Chondrocyte (in vitro differentiated cells): Measurements from ENCODE around the gene RUNX2. TPM values are rescaled to one million over a fixed set of nuclear protein-coding genes. Genes with fewer than 3 reads are reported as not detected.

Source experiments
- DNase-seq: peaks from one replicate; pipeline ENCODE4 v3.0.0; 2021; ENCODE audit warnings: mixed read lengths, low spot score
- H3K27ac Mint-ChIP-seq: one replicate; pipeline ENCODE4 v1.8.0; 2021; ENCODE audit warnings: mild to moderate bottlenecking, moderate library complexity, mixed read lengths; ENCODE audit not compliant: unreplicated experiment
- H3K27me3 Mint-ChIP-seq: 2 replicates; pipeline ENCODE4 v1.8.0; 2021; ENCODE audit warnings: low read depth, mixed read lengths
- H3K36me3 Mint-ChIP-seq: 2 replicates; pipeline ENCODE4 v1.8.0; 2021; ENCODE audit warnings: low read depth, mixed read lengths
- H3K4me1 Mint-ChIP-seq: 2 replicates; pipeline ENCODE4 v1.8.0; 2021; ENCODE audit warnings: low read depth, mild to moderate bottlenecking, mixed read lengths
- H3K4me3 Mint-ChIP-seq: one replicate; pipeline ENCODE4 v1.8.0; 2021; ENCODE audit warnings: mild to moderate bottlenecking, moderate library complexity, mixed read lengths; ENCODE audit not compliant: unreplicated experiment
- H3K9me3 Mint-ChIP-seq: 2 replicates; pipeline ENCODE4 v1.8.0; 2021; ENCODE audit warnings: low read depth, mixed read lengths
- total RNA-seq: library from RNA; stranded (reverse); gene quantifications from 3 replicates; pipeline ENCODE4 v1.2.1, GENCODE V29; 2021
- TF ChIP-seq, protein P1 (sequence below): fragments of 200-600 bp; sonication (generic); IDR thresholded peaks from 2 replicates; pipeline ENCODE4 v1.5.0; 2021; ENCODE audit warnings: antibody characterized with exemption, mild to moderate bottlenecking, moderate library complexity

RUNX2 gene
- total RNA-seq, 1 donor from 2014 or later: 12.2 TPM

GRCh38 chr6:45514454-45515230 lies 186.5 kb downstream of the RUNX2 start:
- Mint-ChIP-seq H3K4me3 (no peak overlapping the region), H3K36me3 (peaks cover 14% of the 10 kb centered on the region), H3K9me3 (no peaks in the 10 kb centered on the region), H3K4me1 (peaks cover 7% of the 10 kb centered on the region), H3K27me3 (no peaks in the 10 kb centered on the region), H3K27ac (no peak overlapping the region)
- DNase-seq: no peak
- TF ChIP-seq, protein P1, sequence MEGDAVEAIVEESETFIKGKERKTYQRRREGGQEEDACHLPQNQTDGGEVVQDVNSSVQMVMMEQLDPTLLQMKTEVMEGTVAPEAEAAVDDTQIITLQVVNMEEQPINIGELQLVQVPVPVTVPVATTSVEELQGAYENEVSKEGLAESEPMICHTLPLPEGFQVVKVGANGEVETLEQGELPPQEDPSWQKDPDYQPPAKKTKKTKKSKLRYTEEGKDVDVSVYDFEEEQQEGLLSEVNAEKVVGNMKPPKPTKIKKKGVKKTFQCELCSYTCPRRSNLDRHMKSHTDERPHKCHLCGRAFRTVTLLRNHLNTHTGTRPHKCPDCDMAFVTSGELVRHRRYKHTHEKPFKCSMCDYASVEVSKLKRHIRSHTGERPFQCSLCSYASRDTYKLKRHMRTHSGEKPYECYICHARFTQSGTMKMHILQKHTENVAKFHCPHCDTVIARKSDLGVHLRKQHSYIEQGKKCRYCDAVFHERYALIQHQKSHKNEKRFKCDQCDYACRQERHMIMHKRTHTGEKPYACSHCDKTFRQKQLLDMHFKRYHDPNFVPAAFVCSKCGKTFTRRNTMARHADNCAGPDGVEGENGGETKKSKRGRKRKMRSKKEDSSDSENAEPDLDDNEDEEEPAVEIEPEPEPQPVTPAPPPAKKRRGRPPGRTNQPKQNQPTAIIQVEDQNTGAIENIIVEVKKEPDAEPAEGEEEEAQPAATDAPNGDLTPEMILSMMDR: no peak

GRCh38 chr6:45518013-45518720 lies 190.0 kb downstream of the RUNX2 start:
- Mint-ChIP-seq H3K27ac (no peak overlapping the region), H3K36me3 (peaks cover 9% of the 10 kb centered on the region), H3K9me3 (no peaks in the 10 kb centered on the region), H3K4me3 (no peak overlapping the region), H3K4me1 (peaks cover 28% of the 10 kb centered on the region), H3K27me3 (no peaks in the 10 kb centered on the region)
- no peak for DNase-seq
- TF ChIP-seq, protein P1: no peak

- DNase-seq: no peak
- H3K4me1 Mint-ChIP-seq: peaks cover 28% of the 10 kb centered on the region
- H3K27ac Mint-ChIP-seq: peak overlapping the region; percentile 65
- H3K4me3 Mint-ChIP-seq: no peak overlapping the region
- TF ChIP-seq, protein P1: no peak
- H3K36me3 Mint-ChIP-seq: peaks cover 6% of the 10 kb centered on the region
- no peaks in the 10 kb centered on the region for H3K9me3 Mint-ChIP-seq
- H3K27me3 Mint-ChIP-seq: no peaks in the 10 kb centered on the region
These were observed 193.1 kb downstream of the RUNX2 start for GRCh38 chr6:45521226-45521625.

- Mint-ChIP-seq H3K9me3 (no peaks in the 10 kb centered on the region), H3K4me3 (no peak overlapping the region), H3K27me3 (no peaks in the 10 kb centered on the region), H3K27ac (no peak overlapping the region), H3K4me1 (peaks cover 28% of the 10 kb centered on the region), H3K36me3 (peaks cover 4% of the 10 kb centered on the region)
- no peak for DNase-seq
- TF ChIP-seq, protein P1: no peak
These were observed 194.4 kb downstream of the RUNX2 start for GRCh38 chr6:45522486-45522885.

DNA sequence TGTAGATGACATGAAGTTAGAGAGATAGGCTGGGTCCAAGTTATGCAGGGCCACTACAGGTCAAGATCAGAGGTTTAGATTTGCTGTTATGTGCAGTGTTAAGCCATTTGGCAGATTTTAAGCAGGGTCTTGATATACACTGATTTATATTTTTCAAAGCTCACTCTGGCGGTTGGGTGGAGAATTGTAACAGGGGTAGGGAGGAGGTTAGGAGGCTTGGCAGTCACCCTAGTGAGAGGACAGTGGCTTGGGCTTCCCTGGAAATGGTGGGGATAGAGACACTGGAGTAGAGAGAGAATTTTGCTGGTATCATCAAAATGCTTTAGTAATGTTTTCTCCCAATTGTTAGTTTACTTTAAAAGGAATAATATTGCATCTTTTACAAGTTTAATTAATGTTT lies 199.1 kb downstream of the RUNX2 start:
- Mint-ChIP-seq H3K4me3 (no peak overlapping the region), H3K36me3 (peaks cover 6% of the 10 kb centered on the region), H3K27me3 (no peaks in the 10 kb centered on the region), H3K9me3 (no peaks in the 10 kb centered on the region), H3K4me1 (peaks cover 3% of the 10 kb centered on the region), H3K27ac (no peak overlapping the region)
- DNase-seq: no peak
- TF ChIP-seq, protein P1: no peak
